Stimulated activated CD4-positive, alpha-beta T cell treated with anti-CD3 and anti-CD28 coated beads, Interleukin-4, amount 100 ng/mL, for 1 hour (primary cell): ENCODE measurements around the gene UBE2G2.

Experiments used
- DNase-seq: peaks from one replicate; pipeline ENCODE4 v3.0.0-alpha.2; 2020

UBE2G2 gene

DNA sequence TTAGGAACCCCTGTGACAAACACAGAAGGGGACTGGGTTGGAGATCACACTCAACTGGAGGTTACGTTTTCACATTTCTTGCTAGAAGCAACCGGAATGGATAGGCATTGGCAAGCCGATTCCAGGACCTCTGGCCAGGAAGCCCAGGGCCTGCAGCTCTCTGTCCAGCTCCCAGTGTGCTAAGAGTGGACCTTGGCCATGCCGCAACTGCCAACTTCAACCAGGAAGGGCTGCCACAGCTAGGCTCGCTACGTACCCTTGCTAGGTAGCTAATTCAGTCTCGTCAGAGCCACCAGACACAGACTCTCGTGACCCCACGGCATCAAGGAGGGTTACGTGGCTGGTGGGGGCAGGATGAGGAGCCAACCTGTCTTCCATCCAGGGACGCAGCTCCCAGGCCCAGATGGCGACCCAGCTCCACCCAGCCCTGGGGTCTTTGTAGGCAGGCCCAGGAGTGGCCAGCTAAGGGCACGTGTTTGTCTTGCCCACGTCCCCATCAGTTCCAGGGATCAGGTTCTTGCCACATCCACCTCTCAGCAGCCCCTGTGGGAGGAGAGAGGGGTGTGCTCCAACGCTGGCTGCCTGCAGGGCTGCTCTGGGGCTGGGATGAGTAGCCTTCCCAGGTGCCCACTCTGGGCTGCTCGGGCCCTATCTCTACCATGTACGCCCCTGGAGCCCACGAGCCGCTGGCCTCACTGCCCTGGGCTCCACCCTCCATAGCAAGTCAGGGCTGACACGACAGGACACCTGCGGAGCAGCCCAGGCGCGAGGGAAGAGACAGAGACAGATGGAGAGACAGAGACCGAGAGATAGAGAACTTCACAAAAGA is 39.2 kb downstream of the UBE2G2 start:
- DNase-seq = no peak

DNA sequence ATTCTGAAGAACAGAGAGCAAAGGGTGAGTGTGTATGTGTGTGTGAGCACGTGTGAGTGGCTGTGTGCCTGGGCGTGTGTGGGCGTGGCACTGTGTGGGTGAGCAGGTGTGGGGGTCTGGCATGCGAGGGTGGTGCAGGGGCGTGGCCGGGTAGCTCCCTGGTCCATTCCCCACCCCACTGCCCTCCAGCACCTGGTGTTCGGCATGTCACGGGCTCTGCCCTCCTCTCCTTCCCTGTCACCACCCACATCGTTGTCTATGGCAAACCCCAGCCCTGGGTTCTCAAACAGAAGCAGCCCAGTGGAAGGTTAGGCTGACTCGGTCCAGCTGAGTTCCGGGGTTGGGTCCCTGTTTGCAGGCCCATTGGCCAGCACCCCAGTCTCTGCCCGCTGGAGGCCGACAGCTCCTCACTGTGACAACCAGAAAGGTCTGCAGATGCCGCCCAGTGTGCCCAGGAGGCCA is 39.8 kb downstream of the UBE2G2 start:
- no peak for DNase-seq

DNA sequence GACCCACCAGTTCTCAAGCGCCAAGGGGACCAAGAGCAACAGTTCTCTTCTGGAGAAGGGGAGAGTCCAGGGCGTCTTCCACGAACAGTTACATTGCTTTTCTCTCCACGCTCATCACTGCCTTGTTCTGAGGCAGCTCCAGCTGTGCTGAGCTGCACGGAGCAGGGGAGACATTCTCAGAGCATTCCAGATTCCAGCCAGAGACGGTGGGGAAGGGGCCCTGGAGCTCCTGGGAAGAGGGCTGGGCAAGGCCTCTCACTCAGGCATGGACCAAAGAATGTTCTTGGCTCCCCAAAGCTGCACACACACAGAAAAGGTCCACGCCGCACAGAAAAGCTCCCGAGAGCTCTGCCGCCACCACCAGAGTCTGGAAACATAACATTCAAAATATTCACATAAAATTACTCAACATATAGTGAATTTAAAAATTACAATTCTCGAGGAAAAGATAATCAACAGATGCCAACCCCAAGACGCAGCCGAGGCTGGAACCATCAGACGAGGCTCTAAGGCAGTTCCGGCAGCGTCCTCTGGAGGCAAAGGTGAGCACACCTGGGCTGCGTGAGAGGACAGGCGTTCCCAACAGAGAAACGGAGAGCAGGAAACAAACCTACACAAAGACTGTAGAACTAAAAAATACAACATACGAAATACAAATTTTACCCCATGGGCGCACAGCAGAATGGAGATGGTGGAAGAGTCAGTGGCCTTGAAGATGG is 40.5 kb downstream of the UBE2G2 start:
- DNase-seq = peak; percentile 31

DNA sequence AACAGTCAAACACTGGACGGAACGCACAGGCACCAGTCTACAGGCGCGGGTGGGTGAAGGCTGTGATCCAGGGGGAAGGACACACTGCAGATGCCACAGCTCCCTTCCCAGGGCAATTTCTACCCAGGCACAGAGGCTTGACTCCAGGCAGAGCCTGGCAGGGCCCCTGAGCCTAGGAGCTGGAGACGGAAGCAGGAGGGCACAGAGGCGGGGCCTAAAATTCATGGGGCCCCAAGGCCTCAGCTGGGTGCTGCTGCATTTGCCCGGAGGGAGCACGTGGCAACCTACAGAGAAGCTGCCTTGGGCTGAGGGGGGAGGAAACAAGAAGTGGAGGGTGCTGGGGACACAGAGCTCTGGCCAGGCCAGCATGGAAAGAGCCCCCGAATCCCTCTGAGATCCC is 41.2 kb downstream of the UBE2G2 start:
- DNase-seq = no peak

DNA sequence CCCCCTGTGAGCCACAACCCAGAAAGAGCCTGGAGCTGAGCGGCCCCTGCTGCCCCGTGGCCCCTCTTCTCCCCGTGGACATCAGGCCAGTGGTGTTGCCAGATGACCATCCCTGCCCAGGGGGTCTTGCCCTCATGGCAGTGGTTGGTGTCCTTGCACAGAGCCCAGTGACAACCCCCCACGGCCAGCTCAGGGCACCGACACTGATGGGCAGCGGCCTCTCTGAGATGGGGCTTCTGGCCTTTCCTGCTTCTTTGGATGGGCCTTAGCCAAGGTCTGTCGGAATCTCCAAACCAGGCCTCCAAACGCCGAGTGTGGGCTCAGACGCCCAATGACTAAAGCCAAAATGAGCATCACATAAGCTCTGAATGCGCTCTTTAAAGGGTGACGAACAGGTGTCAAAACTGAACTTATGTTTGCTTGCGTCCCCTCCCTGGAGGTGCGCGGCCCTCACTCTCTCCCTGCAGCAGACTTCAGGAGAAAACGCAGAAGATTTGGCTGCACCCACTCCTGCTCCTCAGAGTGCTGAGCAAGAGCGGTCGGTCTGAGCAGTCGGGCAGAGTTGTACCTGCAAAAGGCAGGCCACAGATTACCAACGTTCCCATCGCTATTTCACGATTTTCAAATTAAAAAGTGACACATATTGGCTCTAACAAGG is 41.9 kb downstream of the UBE2G2 start:
- no peak for DNase-seq

DNA sequence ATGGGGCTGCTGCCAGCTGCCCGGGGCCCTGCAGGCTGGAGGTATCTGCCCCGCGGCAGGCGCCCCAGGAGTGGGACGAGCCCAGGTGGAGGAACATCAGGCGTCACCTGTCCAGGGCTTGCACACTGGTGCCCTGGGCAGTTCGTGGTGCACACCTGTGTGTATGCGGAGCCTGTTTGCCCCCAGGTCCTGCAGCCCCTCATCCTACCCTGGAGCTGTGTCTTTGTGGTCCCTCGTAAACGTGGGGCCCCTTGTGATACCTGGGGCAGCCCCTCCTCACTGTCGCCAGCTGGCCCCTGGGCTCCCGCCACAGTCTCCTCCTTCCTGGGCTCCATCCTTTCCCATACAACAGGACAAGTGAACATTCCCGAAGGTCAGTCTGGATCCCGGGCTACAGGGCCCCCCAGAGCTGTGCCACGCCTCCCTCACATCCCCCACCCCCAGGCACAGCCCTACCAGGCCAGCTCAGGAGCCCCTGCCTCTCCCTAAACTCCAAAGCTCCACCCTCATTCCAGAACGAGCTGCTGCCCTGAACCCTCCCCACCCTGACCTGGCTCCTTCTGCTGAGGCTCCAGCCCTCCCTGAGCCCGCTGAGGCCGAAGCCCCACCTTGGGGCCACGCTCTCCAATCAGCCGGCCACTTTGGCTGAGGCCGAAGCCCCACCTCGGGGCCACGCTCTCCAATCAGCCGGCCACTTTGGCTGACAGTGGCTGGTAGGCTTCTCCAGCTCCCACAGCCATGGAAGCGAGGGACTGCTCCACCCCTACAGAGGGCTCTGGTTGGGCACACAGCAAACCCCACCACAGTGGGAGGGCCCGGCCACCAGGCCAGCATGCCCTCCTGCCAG is 42.6 kb downstream of the UBE2G2 start:
- DNase-seq = no peak

DNA sequence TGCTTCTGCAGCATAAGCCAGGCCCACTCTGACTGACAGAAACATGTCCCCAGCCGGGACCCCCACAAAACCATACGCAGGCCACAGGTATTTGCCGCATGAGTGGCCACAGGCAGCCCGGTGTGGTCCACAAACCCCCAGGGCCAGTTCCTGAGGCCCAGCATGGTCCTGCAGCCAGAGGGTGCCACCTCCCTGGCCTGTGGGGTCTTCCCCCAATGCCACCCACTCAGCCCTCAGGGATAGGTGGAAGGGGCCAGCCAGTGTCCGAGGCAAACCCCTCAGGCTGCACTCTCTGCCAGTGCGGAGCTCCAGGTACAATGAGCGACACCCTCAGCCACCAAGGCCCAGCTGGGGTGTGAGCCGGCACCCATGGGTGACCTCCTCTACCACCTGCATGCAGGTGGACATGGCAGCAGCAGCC is 43.5 kb downstream of the UBE2G2 start:
- no peak for DNase-seq

DNA sequence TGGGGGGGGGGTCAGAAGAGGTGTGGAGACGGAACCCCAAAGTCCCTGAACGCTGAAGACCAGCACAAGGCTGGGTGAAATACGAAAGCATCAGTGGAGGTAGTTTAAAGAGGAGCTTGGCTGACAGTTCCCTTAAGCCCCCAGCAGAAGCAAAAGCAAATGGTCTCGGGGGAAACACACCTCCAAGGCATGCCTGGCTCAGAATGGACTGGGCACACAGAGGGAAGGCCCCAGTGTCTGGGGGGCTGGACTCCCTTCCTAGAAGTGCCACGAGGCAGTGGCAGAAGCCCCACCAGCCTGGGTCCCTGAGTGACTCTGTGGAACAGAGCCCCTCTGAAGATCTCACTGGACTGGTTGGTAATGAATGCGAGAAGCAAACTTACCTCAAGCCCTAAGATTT is 43.9 kb downstream of the UBE2G2 start:
- no peak for DNase-seq

DNA sequence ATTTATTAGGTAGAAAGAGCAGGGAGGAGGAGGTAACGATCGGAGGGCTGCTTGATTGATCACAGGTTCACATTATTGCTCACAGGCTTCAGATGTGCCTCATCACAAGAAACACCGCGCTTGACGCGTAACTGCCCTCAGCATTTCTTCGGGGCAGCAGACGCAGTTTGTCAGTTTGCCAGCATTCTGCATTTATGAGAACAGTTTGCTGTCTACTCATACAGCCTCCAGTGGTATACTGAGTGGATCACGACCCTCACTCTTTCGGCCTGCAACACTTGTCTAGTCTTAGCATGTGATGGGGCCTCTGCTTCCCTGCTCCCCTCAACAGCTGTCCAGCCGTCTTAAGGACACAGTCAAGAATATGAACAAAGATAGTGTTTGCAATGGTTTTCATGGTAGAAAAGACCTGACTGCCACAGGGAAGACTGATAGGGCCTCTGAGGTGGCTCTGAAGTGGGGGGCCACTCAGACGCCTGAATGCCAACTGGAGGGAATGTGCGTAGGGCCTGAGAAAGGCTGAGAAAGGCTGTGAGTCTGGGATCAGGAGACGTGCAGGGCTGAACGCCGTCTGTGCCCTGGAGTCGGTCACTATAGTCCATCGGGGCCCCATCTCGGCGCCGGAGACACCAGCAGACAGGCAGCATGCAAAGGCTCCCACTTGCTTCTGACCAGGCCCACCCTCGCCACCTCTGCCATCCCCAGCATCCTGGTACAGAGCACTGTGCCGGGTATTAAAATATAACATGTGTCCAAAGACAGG is 45.0 kb downstream of the UBE2G2 start:
- DNase-seq = no peak

DNA sequence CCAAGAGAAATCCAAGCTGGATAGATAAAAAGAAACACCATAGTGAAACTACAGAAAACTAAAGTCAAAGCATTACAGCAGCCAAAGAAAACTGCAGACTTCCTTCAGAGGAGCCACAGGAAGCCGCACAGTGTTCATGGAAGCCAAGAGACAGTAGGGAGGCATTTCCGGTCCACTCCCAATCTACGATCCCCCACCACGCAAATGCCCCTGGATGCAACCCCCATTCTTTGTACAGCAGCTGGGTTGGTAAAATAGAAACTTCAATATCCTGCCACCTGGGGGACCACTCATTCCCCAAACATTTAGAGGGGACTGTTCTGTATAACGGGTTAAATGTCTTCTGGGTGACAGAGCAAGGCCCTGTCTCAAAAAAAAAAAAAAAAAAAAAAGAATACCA is 46.4 kb downstream of the UBE2G2 start:
- no peak for DNase-seq

DNA sequence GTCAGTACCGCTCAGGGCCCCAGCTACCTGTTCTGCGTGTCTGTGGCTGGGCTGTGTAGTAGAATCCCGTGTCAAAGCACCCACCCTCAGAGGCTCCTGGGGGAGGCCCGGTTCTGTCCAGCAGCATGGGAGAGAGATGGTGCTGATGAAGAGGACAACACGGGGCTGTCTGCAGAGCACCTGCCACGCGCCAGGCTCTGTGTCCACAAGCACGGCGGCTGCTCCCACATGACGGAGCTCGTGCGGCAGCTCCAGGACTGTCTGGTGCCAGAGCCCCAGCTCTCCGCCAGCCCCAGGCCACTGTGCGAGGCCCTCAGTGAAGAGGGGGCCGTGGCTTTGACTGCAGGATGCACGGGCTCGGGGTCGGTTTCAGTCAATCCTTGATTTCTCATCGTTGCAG is 48.3 kb downstream of the UBE2G2 start:
- DNase-seq = no peak

DNA sequence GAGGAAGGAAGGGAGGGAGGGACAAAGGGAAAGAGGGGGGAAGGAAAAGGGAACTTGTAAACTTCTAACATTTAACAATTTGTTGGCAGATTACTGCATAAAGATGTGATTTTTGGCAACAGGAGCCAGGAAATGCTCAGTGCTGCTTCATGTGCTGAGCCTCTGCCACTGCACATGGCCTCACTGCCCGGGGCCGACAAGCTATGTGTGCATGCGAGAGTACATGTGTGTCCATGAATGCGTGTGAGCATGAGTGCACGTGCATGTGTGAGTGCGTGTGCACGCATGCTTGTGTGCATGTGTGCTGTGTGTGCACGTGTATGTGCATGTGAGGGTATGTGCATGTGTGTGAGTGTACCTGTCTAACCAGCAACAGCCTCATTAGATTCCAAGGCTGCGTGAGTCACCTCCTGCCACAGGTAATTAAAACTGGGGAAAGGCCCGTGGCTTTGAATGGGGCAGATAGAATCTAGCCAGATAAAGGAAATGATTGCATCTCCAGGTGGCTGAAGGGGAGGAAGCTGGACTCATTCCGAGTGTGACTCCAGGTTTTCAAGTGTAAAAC is 48.9 kb downstream of the UBE2G2 start:
- DNase-seq = no peak

DNA sequence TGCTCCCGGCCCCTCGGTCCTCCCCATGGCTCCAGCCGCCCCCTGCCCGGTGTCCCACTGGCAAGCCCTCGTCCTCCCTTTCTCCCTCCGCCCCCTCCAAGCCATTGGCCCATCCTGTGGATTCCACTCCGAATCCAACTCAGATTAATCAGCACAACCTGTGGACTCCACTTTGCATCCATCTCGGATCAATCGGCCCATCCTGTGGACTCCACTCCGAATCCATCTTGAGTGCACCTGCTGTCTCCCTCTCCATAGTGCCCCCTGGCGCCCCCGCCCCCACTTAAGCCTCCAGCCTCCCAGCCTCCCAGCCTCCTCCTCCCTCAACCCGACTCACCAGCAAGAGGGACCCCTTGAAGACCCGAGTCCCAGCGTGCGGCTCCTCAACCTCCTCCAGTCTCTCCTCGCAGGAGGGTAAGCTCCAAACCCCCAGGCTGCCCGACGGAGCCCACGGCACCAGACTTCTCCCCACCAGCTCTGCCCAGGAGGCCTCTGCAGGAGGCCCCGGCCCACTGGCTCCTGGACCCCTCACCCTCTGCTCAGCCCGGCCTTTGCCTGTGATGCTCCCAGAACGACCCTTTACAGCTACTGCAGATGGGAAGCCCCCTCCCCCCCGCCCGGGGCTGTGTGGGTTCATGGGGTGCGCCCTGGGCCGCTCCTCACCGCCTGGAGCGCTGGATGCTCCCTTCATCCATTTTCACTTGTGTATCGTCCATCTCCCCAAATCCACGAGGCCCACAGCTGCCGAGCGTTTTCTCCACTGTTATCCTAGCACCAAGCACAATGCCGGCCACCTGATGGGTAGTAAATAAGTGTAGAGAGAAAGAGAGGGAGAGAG is 49.6 kb downstream of the UBE2G2 start:
- DNase-seq = no peak

DNA sequence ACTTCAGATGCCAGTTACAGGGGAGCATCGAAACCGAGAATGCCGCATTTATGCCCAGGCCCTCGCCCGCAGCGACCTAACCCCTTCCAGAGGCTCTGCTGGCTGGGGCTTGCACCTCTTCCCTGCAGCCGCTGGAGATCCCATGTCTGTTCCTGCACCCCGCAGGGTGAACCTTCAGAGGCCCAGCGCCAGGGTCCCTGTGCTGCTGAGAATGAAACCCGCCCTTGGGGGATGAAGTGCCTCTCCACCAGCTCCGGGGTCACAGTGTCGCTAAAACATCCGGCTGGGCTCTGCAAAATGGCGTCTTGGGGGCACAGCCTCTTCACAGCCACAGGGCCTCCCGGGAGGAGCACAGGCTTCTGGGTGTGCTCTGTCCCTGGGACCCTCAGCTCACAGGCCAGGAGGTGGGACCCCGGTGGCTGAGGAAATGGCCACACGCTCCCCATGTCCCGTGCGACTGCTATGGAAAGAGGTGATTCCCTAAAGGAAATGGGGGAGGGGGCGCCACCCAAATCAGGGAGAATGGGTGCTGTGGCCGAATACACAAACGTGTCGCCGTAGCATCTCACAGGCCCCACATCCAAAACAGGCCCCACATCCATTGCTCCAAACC is 50.3 kb downstream of the UBE2G2 start:
- DNase-seq = no peak

DNA sequence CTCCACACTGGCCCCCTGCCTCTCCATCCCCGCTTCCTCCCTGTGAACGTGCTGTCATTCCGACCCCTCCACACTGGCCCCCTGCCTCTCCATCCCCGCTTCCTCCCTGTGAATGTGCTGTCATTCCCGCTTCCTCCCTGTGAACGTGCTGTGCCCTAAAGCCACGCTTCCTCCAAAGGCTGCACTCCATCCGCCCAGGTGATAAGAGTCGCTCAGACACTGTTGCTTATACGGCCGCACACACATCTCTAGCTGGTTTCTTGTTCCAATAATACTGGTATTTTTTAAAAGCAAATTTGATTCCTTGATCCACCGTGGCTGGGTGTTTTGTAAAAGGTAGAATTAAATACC is 51.0 kb downstream of the UBE2G2 start:
- no peak for DNase-seq

DNA sequence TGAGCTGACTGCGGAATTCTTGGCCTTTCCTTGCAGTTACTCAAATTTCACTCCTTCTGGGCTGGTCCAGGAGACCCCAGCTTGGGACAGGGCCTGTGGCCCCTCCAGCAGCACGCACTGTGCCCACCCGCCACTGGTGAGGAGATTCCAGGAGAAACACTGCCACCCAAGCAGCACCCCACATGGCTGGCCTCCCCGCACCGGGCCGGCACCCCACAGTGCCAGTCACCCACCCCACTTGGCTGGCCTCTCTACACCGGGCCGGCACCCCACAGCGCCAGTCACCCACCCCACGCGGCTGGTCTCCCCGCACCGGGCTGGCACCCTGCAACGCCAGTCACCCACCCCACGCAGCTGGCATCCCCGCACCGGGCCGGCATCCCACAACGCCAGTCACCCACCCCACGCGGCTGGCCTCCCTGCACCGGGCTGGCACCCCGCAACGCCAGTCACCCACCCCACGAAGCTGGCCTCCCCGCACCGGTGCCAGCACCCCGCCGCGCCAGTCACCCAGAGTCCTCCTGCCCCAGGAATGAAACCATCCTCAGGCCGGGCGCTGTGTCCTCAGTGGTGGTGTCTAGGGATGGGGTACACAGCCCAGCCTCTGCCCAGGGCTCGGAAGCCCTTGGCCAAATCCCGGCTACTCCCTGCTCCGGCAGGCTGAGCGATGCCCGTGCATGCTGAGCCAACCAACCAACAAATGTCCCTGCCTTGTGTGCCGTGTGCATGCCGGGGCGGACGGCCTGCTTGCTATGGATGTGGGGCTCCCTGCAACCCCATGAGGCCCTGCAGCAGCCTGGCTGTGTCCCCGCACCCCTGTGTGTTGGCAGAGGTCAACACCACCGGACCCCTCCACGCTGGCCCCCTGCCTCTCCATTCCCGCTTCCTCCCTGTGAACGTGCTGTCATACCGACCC is 51.6 kb downstream of the UBE2G2 start:
- DNase-seq = no peak

DNA sequence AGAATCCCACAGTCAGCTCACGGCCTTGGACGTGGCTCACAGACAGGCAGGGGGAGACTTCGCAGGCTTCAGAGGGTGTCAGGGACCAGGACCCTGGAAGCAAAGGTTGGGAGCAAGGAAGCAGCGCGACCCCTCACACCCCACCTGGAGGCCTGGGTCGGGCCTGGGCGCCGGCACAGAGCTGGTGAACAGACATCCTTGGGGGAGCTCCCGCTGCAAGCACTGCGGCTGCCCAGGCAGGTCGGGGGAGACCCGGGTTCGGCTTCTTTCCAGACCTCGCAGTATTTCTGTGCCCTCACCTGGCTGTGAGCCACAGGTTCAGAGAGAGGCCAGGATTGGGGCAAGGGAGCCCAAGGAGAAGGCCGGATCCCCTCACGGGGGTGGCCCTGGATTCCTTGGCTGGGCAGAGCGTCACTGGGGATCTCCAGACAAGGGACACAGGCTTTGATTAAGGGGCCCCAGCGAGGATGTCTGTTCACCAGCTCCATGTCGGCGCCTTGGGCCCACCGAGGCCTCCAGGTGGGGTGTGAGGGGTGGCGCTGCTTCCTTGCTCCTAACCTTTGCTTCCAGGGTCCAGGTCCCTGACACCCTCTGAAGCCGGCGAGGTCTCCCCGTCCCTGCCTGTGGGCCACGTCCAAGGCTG is 52.4 kb downstream of the UBE2G2 start:
- DNase-seq = no peak

DNA sequence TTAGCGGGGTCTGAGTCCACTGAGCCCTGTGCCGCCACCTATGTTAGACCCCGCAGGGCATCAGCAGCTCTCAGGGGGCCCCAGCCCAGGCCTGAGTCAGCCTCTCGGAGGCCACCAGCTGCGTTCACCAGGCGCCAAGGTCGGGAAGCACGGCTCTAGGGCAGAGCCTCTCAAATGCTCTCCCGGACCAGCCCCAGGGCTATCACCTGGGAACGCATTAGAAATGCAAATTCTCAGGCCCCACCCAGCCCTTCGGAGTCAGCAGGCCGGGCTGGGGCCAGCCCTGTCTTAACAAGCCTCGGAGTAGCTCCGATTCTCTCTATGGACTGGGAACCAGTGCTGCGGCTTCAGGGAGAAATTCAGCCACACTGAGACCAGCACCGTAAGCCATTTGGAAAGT is 53.0 kb downstream of the UBE2G2 start:
- no peak for DNase-seq
